HG02973 (cell line): Measurements from ENCODE around the gene SLC22A14.
"Not testable (repeated sequence)": the region's sequence is repeated elsewhere in the genome, so short reads cannot be mapped to it uniquely, and the experiment has no call there.

Source experiments
- ATAC-seq: cut with Tn5 transposase; IDR thresholded peaks from one replicate; pipeline ENCODE4 v1.9.1; 2021; ENCODE audit warnings: moderate library complexity; ENCODE audit not compliant: unreplicated experiment

The SLC22A14 gene, protein sequence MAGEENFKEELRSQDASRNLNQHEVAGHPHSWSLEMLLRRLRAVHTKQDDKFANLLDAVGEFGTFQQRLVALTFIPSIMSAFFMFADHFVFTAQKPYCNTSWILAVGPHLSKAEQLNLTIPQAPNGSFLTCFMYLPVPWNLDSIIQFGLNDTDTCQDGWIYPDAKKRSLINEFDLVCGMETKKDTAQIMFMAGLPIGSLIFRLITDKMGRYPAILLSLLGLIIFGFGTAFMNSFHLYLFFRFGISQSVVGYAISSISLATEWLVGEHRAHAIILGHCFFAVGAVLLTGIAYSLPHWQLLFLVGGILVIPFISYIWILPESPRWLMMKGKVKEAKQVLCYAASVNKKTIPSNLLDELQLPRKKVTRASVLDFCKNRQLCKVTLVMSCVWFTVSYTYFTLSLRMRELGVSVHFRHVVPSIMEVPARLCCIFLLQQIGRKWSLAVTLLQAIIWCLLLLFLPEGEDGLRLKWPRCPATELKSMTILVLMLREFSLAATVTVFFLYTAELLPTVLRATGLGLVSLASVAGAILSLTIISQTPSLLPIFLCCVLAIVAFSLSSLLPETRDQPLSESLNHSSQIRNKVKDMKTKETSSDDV

DNA sequence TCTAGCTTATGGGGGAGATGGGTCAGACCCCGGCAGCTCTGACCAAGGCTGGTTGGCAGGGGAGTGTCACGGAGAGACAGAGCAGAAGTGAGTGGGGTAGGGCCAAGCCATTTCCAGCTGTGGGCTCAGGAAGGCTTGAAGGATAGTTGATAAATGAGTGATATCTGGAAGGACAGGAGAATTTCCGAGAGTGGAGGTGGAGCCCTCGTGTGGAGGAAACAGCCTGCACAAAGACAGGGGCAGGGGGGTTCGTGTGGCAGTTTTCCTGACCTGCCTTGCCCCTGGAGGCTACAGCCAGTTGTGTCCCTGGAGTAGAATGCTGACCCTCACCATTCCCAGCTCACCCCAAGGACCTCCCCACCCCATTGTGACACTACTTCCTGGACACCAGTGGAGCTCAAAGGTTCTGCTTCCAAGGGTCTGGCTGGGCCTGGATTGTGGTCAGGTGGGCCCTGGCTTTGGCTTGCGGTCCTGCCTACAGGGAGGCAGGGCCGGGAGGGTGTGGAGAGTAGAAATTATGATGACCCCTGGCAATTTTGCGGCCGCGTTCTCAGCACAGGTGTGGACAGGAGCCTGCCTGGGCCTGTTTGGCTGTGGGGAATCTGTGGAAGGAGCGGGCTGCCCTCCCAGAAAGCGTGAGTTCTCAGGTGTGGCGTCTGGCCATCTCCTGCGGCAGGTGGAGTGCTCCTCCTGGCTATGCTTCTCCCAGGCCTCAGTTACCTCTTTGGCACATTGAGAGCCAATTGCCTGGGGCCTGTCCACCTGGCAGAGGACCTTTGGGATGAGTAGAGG, at the start of gene SLC22A14:
TSS of gene SLC22A14 (plus strand) at position 400 of the 792 bp plus-strand sequence. CDS start 23,733 bp downstream, outside the sequence.
- no peak for ATAC-seq

DNA sequence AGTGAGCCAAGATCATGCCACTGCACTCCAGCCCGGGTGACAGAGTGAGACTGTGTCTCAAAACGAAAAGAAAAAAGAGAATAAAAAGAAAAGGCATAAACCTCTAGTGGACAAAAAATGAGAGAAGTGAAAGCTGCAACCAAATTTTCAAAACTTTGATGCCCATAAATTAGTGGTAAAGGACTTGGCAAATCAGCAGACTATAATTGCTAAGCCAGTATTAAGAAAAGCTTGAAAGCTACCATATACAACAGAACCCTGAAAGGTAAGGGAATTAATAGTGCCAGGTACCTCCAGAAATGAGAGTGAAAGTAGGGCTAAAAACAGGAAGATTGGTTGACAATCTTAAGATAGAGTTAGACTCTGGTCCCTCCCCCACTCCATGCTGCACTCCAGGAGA, 49.4 kb upstream of the SLC22A14 start:
- no peak for ATAC-seq

DNA sequence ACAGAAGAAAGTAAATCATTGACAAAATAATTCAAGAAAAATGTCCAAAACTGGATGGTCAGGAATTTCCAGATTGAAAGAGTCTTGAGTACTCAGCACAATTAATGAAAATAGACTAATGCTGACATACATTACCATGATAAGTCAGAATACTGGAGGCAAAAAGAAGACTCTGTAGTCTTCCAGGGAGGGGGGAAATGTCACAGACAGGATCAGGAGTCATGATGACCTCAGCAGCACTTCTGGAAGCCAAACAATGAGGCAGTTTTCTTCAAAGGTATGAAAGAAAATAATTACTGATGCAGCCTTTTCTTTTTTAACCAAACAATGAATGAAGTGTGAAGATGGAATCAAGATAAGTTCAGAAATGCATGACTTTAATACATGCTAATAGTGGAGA, 46.6 kb upstream of the SLC22A14 start:
- no peak for ATAC-seq

DNA sequence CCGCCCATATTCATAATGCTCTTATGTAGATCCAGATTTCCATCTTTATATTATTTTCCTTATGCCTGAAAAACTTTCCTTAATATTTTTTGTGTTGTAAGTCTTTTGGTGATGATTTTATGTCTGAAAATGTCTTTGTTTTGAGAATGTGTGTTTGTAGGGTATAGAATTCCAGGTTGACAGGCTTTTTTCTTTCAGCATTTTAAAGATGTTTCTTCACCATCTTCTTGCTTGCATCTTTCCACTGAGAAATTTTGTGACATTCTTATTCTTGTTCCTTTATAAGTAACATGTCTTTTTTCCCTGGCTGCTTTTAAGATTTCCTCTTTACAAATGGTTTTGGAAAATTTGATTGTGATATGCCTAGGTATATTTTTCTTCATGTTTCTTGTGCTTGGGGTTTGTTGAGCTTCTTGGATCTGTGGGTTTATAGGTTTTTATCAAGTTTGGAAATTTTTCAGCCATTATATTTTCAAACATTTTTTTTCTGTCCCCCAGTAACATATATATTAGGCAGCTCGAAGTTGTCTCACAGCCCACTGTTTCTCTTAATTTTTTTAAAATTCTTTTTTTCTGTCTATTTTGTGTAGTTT, 43.6 kb upstream of the SLC22A14 start:
- no peak for ATAC-seq

DNA sequence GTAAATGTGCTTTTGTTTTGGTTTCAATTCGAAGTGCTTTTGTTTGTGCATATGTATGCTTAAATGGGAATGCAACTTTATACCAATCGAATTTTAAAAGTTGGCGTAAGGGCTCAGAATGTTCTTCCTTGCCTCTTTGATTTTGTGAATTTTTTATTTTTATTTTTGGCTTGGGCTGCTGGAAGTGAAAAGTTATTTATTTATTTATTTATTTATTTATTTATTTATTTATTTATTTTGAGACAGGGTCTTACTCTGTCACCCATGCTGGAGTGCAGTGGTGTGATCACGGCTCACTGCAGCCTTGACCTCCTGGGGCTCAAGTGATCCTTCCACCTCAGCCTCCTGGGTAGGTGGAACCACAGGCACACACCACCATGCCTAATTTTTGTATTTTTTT, 39.3 kb upstream of the SLC22A14 start:
- not testable (repeated sequence) for ATAC-seq

DNA sequence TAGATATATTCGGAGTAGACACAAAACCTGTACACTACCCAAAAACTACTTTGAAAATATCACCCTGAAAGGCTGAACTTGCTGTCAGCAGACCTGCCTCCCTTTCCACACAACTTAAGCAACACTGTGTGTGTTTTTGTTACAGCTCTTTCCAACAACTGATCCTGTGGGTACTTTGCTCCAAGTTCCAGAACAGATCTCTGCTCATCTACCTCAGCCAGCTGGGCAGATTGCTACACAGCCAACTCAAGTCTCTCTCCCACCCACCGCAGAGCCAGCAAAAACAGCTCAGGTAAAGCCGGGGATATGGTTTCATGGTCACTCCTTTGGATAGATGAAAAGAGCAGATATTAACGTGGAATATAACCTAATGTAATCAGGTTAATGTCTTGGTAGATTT, 36.2 kb upstream of the SLC22A14 start:
- no peak for ATAC-seq

DNA sequence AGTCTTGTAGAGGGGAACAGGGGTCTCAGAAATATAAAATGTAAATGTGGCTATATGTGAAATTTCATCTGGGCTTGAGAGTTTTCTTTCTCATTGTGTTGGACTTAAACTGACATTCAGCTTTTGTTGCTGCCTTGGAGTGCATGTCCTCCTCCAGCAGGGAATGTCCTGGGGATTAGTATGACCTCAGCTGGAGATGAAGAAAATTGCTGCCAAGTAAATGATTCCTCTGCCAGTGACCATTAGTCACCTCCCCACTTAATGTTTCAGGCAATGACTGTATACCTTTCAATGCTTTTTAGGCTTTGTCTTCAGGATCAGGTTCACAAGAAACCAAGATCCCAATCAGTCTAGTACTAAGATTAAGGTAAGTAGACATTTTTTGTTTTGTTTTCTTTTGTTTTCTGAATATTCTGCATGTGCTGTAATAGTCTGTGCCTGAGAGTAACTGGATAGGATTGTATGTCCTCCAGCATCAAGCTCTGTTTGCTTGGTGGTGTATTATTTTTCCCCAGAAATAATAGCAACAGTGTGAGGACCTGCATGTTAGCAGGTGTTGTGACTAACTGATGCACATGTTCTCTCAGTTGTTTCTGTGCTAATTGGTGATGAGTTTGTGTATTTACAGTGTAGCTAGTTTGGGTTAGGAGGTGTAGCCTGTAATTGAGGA, 34.6 kb upstream of the SLC22A14 start:
- no peak for ATAC-seq

DNA sequence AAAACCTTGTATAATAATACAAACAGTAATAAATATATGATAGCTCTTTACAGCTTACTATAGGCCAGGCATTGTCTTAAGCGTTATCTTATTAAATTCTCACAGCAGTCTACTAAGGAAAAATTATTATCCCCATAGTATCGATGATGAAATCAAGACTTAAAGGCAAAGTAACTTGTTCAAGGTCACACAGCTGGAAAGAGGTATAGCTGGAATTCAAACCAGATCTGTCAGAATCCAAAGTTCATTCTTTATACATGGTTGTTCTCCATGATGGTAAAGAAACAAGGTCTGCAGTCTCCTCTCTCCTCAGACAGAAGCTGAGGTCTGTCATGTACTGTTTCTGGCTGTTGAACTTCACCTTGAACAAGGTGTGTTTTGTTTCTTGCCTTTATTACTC, 31.9 kb upstream of the SLC22A14 start:
- no peak for ATAC-seq

DNA sequence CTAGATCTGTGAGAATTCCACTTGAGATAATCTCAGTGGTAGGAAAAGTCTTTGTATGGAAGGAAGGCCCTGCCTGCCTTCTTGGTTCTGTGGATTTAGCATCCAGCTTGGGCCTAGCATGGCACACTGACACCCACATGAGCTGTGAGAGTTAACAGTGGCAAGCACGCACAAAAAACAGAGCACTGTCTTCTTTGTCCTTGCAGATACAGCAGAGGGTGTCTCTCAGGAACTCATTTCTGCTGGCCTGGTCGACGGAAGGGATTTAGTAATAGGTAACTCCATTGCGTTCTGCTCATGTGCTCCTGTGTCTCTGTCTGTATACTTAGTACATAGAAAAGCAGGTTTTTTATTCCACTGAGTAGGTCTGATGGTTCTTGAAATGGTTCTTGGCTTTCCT, 30.9 kb upstream of the SLC22A14 start:
- no peak for ATAC-seq

DNA sequence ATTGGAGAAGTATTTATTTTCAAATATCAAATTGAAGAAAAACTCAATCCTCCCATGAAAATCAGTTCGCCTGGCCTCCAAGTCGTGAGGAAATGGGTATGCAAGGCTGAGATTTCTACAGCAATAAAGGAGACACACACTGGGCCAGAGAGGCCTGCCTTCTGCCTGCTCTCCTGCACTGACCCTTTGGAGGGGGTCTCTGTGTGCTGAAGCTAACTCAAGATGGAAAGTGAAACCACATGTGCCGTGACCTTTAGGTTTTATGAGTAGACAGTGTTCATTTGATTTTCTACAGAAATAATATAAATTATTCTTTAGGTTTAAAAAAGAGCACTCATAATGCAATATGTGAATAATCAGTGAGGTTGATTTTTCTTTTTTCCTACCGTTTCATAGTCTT, 28.4 kb upstream of the SLC22A14 start:
- no peak for ATAC-seq

DNA sequence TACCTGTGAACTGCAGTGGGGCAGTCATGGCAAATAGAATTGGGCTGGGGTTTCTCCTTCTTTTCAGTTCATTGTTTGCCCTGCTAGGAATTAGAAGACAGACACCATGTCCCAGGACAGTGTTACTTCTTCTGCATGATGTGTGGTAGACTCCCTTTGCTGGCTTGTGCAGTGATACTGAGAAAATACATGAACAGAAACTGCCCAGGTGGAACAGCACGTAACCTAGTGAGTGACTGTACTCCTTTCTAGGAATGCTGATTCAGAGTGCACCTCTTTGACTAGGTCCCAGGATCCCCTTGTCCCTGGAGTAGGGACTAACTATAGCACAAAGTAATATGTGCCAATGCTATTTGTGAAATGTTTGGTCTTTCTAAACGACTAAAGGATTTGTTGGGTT, 27.2 kb upstream of the SLC22A14 start:
- no peak for ATAC-seq

DNA sequence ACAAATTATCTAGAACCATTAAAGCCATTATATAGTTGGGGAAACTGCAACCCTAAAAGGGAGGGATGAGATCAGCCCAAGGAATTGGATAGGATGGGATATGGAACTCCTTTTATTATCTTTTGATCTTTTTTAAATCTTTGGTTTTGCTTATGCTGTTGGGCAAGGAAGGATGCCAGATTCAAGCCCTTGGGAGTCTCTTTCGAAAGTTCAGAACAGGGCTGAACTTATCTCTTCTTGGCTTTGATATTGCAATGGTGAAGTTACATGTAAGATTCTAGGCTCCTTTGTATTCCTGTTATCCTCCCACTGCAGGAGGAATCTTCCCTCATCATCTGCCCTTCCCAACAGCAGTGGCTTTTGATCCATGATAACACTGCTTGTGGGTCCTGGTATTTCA, 26.5 kb upstream of the SLC22A14 start:
- no peak for ATAC-seq

DNA sequence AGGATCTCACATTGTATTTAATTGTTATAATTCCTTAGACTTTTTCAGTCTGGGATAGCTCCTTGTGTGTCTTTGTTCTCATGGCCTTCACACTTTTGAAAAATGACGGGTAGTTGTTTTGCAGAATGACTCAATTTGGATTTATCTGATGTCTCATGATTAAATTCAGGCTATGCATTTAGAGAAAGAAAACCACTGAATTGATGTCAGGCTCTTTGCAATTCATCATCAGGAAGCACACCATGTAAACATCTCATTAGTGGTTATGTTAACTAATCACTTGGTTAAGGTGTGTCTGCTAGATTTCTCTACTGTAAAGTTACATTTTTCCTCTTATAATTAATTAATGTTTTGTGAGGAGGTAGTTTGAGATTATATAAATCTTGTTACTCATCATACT, 24.5 kb upstream of the SLC22A14 start:
- no peak for ATAC-seq

DNA sequence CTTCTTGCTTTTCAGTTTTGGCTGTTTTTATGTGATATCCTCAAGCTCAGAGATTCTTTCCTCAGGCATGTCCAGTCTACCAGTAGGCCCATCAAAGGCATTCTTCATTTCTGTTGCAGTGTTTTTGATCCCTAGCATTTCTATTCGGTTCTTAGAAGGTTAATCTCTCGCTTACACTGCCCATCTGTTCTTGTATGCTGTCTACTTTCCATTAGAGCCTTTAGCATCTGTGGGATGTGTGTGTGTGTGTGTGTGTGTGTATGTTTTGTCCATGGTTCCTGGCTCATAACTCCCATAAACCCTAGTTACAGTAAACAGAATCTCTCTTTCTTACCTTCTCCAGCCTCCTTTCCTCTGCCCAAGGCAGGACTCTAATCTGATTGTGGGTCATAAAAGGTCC, 21.6 kb upstream of the SLC22A14 start:
- ATAC-seq = no peak

DNA sequence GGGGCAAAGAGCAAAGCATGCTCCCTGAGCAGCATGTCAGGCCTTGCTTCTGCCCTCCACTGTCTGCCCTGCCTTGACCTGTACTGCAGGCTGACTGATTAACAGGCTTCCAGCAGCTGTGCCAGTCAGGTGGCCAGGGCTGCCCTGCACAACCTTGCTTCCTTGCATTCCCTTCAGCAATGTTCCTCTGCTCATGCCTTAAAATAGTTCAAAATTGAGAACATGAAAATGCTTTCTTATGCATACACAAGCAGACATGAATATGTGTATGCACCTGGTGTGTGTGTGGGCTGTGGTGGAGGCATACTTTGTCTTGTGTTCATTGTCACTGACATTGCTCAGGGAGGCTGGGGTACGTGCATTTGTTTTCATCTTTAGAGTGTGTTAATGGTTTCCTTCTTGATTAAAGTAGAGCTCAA, 17.7 kb upstream of the SLC22A14 start:
- ATAC-seq = no peak

DNA sequence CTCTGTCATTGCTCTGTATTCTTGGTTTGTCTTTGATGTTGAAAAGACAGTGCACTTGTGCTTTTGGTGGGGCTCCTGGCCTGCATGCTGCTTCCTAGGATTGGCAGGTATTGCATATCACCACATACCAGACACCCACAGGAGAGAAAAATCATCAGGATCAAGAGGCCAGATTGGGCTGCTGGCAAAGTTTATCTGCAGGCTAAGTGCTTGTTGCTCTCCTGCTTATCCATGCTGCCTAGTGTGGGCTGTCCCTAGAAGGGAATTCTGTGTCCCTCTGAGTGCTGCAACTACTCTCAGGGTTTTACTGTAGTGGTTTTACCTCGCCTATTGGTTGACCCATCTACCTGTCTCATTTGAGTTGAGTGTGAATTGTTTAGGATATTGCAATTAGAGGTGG, 17.3 kb upstream of the SLC22A14 start:
- no peak for ATAC-seq

DNA sequence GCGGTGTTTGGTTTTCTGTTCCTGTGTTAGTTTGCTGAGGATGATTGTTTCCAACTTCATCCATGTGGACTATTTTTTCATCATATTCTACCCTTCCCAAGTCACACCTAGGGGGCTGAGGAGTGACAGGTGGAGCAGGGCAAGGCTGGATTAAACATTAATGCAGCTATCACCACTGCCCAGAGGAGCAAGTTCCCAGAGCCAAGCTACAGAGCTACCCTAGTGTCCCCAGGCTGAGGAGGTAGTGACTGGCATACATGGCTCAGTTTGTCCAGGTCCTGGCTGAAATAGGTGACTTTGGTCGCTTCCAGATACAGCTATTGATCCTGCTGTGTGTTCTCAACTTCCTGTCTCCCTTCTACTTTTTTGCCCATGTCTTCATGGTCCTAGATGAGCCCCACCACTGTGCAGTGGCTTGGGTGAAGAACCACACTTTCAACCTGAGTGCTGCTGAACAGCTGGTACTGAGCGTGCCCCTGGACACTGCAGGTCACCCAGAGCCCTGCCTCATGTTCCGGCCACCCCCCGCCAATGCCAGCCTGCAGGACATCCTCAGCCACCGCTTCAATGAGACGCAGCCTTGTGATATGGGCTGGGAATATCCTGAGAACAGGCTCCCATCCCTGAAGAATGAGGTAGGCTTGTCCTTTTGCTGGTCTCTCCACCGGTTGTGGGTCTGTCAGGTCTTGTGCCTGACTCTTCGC, 16.3 kb upstream of the SLC22A14 start, which contains the start of gene SLC22A13:
TSS of gene SLC22A13 (plus strand) at position 209 of the 704 bp plus-strand sequence. CDS start at position 258, 49 bp downstream.
- ATAC-seq = no peak

DNA sequence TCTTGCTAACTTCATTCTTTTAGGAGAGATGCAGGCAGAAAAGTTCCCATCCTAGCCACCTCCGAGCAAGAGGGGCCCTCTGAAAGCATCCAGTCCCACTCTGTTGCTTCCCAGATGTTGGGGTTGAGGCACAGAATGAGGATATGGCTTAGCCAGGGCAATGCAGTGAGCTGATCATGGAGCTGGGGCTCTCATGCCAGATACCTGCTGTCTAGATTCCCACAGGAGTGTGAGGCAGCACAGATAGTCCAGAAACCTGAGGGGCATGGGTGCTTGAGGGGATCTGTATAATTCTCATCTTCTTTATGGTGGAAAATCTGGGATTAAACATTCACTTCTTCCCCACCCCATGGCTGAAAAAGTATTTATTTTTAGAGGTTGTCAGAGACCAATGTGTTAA, 15.3 kb upstream of the SLC22A14 start:
- no peak for ATAC-seq

DNA sequence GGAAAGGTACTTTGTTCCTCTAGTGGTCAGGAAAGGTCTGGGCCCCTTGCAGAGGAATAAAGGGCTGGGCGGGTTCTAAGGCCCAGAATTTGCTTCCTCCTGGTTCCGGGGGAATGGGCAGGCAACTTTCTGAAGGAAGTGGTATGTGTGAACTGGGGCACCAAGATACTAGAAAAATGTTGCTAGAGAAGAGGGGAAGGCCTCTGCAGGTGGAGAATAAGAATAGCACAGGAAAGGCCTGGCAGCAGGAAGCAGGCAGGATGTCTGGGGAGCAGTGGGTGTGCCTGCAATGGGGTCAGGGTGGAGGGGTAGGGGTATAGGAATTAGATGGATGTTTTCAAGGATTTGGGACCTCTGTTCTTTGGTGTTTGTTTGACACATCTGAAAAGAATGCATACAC, 14.4 kb upstream of the SLC22A14 start:
- no peak for ATAC-seq

DNA sequence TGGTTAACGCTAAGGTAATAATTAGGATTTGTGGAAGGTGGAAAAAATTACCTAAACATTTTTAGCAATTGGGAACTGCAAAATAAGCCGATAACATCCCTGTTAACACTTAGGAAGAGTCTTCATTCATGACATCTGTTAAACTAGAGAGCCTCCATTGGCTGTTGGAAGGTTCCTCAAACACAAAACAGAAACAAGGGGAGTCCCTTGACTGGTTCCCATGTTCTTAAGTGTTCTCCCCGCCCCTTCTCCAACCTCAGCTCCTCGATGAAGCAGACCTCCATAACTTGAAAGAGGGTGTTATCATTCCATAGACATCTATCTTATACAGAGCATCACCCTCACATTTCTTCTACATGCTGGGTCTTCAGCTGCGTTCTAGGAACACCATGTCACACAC, 14.0 kb upstream of the SLC22A14 start:
- ATAC-seq = no peak
